GM12878 (cell line): ENCODE measurements around the gene SMIM38. TPM values are rescaled to one million over a fixed set of nuclear protein-coding genes. Genes with fewer than 3 reads are reported as not detected.

Source experiments
- ATAC-seq: fragments of 200-7000 bp; cut with Tn5 transposase; 3 replicates; pipeline ENCODE4 v1.9.1; 2020; ENCODE audit warnings: mild to moderate bottlenecking, moderate library complexity
- BruUV-seq: library from RNA; stranded (reverse); fragments of 400-500 nt; replicated peaks from 2 replicates; lab custom pipeline; 2021; lab: Mats Ljungman, UMichigan
- CTCF ChIA-PET: fragments of 300-600 bp; sonication (Branson Sonifier 250); formaldehyde crosslinking; extraction: SDS; loops from one replicate; lab custom pipeline; 2021; ENCODE audit warnings: inconsistent platforms; lab: Yijun Ruan, JAX
- POLR2A ChIA-PET: fragments of 350-600 bp; formaldehyde crosslinking; extraction: SDS; loops from one replicate; lab custom pipeline; 2021; ENCODE audit warnings: inconsistent platforms; lab: Charles Lee
- RAD21 ChIA-PET: fragments of 300-600 bp; sonication (Branson Sonifier 250); formaldehyde crosslinking; loops from one replicate; lab custom pipeline; 2023; ENCODE audit warnings: antibody characterized with exemption; ENCODE audit not compliant: unreplicated experiment; lab: Charles Lee
- SMC1A ChIA-PET: fragments of 300-600 bp; sonication (Branson Sonifier 250); formaldehyde crosslinking; loops from one replicate; lab custom pipeline; 2023; ENCODE audit not compliant: unreplicated experiment, uncharacterized antibody; lab: Charles Lee
- DNase-seq: peaks from one replicate; pipeline ENCODE4 v3.0.0-alpha.2; 2011; ENCODE audit warnings: low read depth, low spot score
- FAIRE-seq: peaks from 3 replicates; lab custom pipeline; 2011; peaks lifted over from hg19 to GRCh38; lab: Jason Lieb, UNC
- H2AFZ ChIP-seq: 2 replicates; pipeline ENCODE4 v1.6.0; 2011; ENCODE audit warnings: low read depth, low read length, control low read depth; ENCODE audit not compliant: control insufficient read depth
- H3K27ac ChIP-seq: 2 replicates; pipeline ENCODE4 v1.5.1; 2011; ENCODE audit warnings: control low read depth; ENCODE audit not compliant: control insufficient read depth, insufficient read depth
- H3K27me3 ChIP-seq, 2 experiments: replicated peaks in 1 of 2; 2 replicates each; pipeline versions ENCODE4 v1.6.0 to v1.6.1; 2011; ENCODE audit warnings: low read length in 1 of 2; ENCODE audit not compliant: control insufficient read depth in 2 of 2, insufficient read depth in 2 of 2
- H3K36me3 ChIP-seq, 2 experiments: 2 replicates each; pipeline ENCODE4 v1.5.1; 2011; ENCODE audit warnings: low read length in 1 of 2; ENCODE audit not compliant: control insufficient read depth in 2 of 2, insufficient read depth in 2 of 2
- H3K4me1 ChIP-seq: 2 replicates; pipeline ENCODE4 v1.6.1; 2011; ENCODE audit warnings: mild to moderate bottlenecking, low read length, moderate library complexity, mixed read lengths; ENCODE audit not compliant: control insufficient read depth, insufficient read depth
- H3K4me2 ChIP-seq: 2 replicates; pipeline ENCODE4 v1.6.0; 2011; ENCODE audit warnings: control low read depth; ENCODE audit not compliant: control insufficient read depth, insufficient read depth
- H3K4me3 ChIP-seq: fragments of 200-600 bp; sonication (generic); 2 replicates; pipeline ENCODE4 v1.5.1; 2016
- H3K79me2 ChIP-seq: 2 replicates; pipeline ENCODE4 v1.6.0; 2011; ENCODE audit warnings: low read length; ENCODE audit not compliant: control insufficient read depth, insufficient read depth
- H3K9ac ChIP-seq: 2 replicates; pipeline ENCODE4 v1.8.0; 2011; ENCODE audit warnings: low read length, control low read depth, mixed read lengths; ENCODE audit not compliant: control insufficient read depth, insufficient read depth
- H3K9me3 ChIP-seq: replicated peaks from 3 replicates; pipeline ENCODE4 v1.5.1; 2011; ENCODE audit warnings: mild to moderate bottlenecking, low read length; ENCODE audit not compliant: control insufficient read depth, insufficient read depth
- H4K20me1 ChIP-seq: 2 replicates; pipeline ENCODE4 v1.6.0; 2011; ENCODE audit not compliant: control insufficient read depth, insufficient read depth
- ATF7 ChIP-seq: fragments of 450-650 bp; IDR thresholded peaks from 2 replicates; pipeline ENCODE4 v1.6.1; 2016; ENCODE audit warnings: low read depth, mild to moderate bottlenecking
- CHD2 ChIP-seq: IDR thresholded peaks from 2 replicates; pipeline ENCODE4 v1.6.1; 2011; ENCODE audit warnings: low read depth, low read length, improper control_type of control experiment, borderline replicate concordance
- CREM ChIP-seq: IDR thresholded peaks from 2 replicates; pipeline ENCODE4 v1.6.1; 2014; ENCODE audit warnings: antibody characterized with exemption, low read depth
- KDM1A ChIP-seq: fragments of 200-600 bp; sonication (generic); IDR thresholded peaks from 2 replicates; pipeline ENCODE4 v1.6.1; 2016; ENCODE audit warnings: borderline replicate concordance
- MYC ChIP-seq: IDR thresholded peaks from 2 replicates; pipeline ENCODE4 v1.6.1; 2011; ENCODE audit warnings: mild to moderate bottlenecking, low read length, moderate library complexity, inconsistent platforms; ENCODE audit not compliant: insufficient read depth, insufficient replicate concordance, insufficient read length, severe bottlenecking
- NFIC ChIP-seq: IDR thresholded peaks from 2 replicates; pipeline ENCODE4 v1.6.1; 2012; ENCODE audit warnings: low read depth, mild to moderate bottlenecking, inconsistent platforms, low read length, moderate library complexity
- SMC3 ChIP-seq: IDR thresholded peaks from 2 replicates; pipeline ENCODE4 v1.6.1; 2011; ENCODE audit warnings: low read length, improper control_type of control experiment, borderline replicate concordance
- SP1 ChIP-seq: IDR thresholded peaks from one replicate; pipeline ENCODE4 v1.6.1; 2011; ENCODE audit warnings: low read depth, low read length
- SRF ChIP-seq, 2 experiments: IDR thresholded peaks; 2 replicates each; pipeline ENCODE4 v1.6.1; 2011; ENCODE audit warnings: low read depth in 2 of 2, low read length in 2 of 2, mild to moderate bottlenecking in 1 of 2, moderate library complexity in 1 of 2
- SUZ12 ChIP-seq: fragments of 200-600 bp; sonication (generic); IDR thresholded peaks from one replicate; pipeline ENCODE4 v1.6.1; 2018; ENCODE audit warnings: antibody characterized with exemption, mild to moderate bottlenecking; ENCODE audit not compliant: unreplicated experiment
- ZBED1 ChIP-seq: IDR thresholded peaks from 2 replicates; pipeline ENCODE4 v1.6.1; 2016; ENCODE audit warnings: borderline replicate concordance
- ZNF217 ChIP-seq: fragments of 450-650 bp; IDR thresholded peaks from 2 replicates; pipeline ENCODE4 v1.6.1; 2017; ENCODE audit warnings: antibody characterized with exemption, mild to moderate bottlenecking
- WGBS: methylation state at CpG from one replicate; pipeline ENCODE4 v1.1.6; 2016; ENCODE audit warnings: low lambda C conversion rate; ENCODE audit not compliant: insufficient replicate concordance, insufficient coverage; ENCODE audit errors: missing lambda C conversion rate; 5-methylcytosine and 5-hydroxymethylcytosine counted together
- in situ Hi-C: fragments of 300-500 bp; cut with MboI; formaldehyde crosslinking; loops from 9 replicates; pipeline ENCODE4 v1.14.3; 2018; ENCODE audit warnings: mixed read lengths
- intact Hi-C: fragments of 100-400 bp; cut with micrococcal nuclease; formaldehyde crosslinking; loops from one replicate; pipeline ENCODE4 v1.14.2; 2022; ENCODE audit not compliant: unreplicated experiment
- polyA plus RNA-seq, 11 experiments: library from polyadenylated mRNA; depleted of rRNA in 4 of 11; unstranded in 6 of 11; stranded (reverse) in 5 of 11; fragments of >200 nt; fragmentation: Nextera tagmentation in 4 of 11; fragmentation: Illumina TruSeq in 1 of 11; extraction: Ambion mirVana in 4 of 11; extraction: Trizol in 1 of 11; gene quantifications; 1 replicate in 1 of 11; 2 replicates in 10 of 11; pipeline versions ENCODE4 v1.2.1 to v1.2.3, GENCODE V29; 2011 to 2016; ENCODE audit warnings: inconsistent platforms in 2 of 11, missing spikeins in 2 of 11, low read depth in 1 of 11
- total RNA-seq, 4 experiments: library from RNA; depleted of rRNA in 3 of 4; stranded (reverse); fragments of >200 nt in 3 of 4; fragmentation: Illumina TruSeq in 1 of 4; extraction: Trizol in 1 of 4; gene quantifications; 2 replicates each; pipeline versions ENCODE4 v1.2.1 to v1.2.3, GENCODE V29; 2013 to 2021
- TF ChIP-seq, protein P1 (sequence below): IDR thresholded peaks from 2 replicates; pipeline ENCODE4 v1.6.1; 2012; ENCODE audit warnings: low read depth, low read length, improper control_type of control experiment
- TF ChIP-seq, protein P2 (sequence below): fragments of 450-650 bp; IDR thresholded peaks from 2 replicates; pipeline ENCODE4 v1.6.1; 2017; ENCODE audit warnings: antibody characterized with exemption, mild to moderate bottlenecking, moderate library complexity

The SMIM38 gene
- total and polyA plus RNA-seq, 10 of the 15 experiments (the other 5 are each of a cell fraction or from before 2014, with no cell fraction given): 0.15 to 5.0 (median 2.1) TPM; not detected in 1

DNA sequence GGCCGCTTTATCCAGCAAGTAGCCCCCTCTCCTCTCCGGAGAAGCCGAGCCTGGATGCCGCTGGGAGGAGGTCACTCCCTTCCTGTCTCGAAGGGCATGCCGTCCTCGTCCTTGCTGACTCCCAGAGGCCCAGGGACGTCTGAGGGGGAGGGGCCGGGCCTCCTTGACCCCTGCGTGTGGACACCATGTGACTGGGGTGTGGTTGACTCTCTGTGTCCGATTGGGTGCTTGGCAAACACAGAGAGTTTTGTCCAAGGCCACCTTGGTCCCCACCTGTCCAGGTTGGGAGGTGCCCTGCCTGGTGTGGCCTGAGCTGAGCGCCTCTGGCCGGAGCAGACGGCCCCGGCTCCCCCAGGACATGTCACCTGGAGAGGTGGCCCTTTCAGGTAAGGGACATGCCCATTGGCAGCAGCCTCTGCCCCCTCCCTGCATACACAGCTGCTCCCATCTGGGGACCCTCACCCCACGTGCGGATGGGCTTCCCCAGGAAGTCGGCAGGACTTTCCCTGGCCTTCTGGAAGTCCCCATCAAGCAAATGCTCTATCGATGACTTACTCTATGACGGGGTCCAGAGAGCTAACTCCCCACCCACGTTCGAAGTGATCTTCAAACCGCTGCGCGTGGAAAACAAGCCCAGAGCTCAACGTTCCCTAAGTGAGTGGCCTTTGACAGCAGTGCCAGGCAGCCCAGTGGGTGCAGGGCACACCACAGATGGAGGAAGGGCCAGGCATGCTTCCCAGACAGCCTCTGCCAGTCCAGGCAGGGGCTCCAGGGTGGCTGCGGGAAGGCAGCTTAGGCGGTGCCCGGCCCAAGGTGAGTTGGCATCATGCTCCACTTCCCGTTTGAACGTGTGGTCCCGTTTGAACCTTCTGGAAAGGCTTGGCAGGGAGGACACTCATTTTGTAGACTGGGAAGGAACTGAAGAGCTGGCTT is at the start of gene SMIM38 (continued):
- TF ChIP-seq CHD2 (peak; percentile 59; the same call in 1 of the 2 replicates), SMC3 (no peak), SP1 (no peak)

DNA sequence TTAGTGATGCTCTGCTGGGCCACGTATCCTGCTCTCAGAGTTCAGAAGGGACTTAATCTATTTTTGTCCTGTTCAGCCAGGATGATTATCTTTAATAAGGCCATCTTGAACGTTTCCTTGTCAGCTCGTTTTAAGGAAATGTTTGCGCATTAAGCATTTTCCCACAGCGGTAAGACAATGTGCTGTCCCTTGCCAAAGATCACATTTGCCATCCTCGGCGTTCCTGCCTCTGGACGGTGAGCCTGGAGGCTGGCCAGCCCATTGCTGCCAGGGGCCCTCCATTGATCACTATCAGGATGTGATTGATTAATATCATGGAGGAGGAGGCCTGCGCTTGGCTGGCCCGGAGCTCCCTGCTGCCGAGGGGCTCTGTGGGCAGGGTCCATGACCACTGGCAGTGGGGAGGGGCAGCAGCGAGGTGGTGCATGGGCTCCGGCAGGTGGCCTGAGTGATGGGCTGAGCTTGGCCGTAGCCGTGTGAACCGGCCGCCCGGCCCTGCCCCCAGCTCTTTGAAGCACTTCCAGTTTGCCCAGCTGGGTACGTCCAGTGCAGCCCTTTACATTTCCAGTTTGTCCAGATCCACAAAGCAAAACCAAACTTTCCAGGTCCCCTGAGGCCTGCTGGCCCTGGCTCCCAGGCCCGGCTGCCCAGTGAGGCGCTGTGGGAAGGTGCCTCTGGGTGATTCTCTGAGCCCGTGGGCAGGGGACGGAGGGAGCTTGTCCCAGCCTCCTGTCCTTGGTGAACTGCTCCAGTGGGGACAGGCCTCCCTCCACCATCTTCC is 49.5 kb upstream of the SMIM38 start:
- SMC1A ChIA-PET: interaction anchor here (1.4 to 1.5 kb wide), 2 partner anchors 13 to 105 kb away, joined by 3 read pairs; no protein-coding TSS in a partner anchor
- no peaks in the 10 kb centered on the region; the same call in 1 of the 2 replicates for H3K4me1 ChIP-seq
- no peaks in the 10 kb centered on the region for H3K27me3 ChIP-seq
- RAD21 ChIA-PET: interaction anchor here (0.8 to 2.3 kb wide), 2 partner anchors 61 to 187 kb away, joined by 3 to 5 read pairs; no protein-coding TSS in a partner anchor
- BruUV-seq: no TSS peak
- no peak overlapping the region for H3K27ac ChIP-seq
- no peaks in the 10 kb centered on the region; the same call in 1 of the 3 replicates for H3K9me3 ChIP-seq
- ATAC-seq (no peak), FAIRE-seq (no peak), DNase-seq (no peak)
- H3K4me2 ChIP-seq: no peak overlapping the region
- no peak overlapping the region for H2AFZ ChIP-seq
- no peaks in the 10 kb centered on the region for H3K79me2 ChIP-seq
- no peak overlapping the region for H3K9ac ChIP-seq
- CTCF ChIA-PET: interaction anchor here (1.0 to 1.4 kb wide), 3 partner anchors 105 to 538 kb away, joined by 3 to 4 read pairs (median 3); no protein-coding TSS in a partner anchor
- intact Hi-C loops: loop anchor here (5.0 to 10.0 kb wide), 3 partner anchors 61 to 149 kb away; no protein-coding TSS in a partner anchor
- in situ Hi-C loops: loop anchor here (10.0 kb wide), 1 partner anchor 559 kb away; no protein-coding TSS in a partner anchor
- H3K36me3 ChIP-seq: no peaks in the 10 kb centered on the region
- H4K20me1 ChIP-seq: no peaks in the 10 kb centered on the region
- 59% methylated on average over 22 of the region's 23 CpGs for WGBS
- POLR2A ChIA-PET: no interaction called here
- H3K4me3 ChIP-seq: no peak overlapping the region
- TF ChIP-seq SUZ12 (no peak), NFIC (no peak), CREM (no peak), MYC (no peak), ATF7 (no peak), ZNF217 (no peak), ZBED1 (no peak), KDM1A (no peak), SRF (IDR thresholded peaks at IDR 0.05; ENCODE audit: low read depth in 2 of 2, low read length in 2 of 2) (no peak)
- TF ChIP-seq, protein P1, sequence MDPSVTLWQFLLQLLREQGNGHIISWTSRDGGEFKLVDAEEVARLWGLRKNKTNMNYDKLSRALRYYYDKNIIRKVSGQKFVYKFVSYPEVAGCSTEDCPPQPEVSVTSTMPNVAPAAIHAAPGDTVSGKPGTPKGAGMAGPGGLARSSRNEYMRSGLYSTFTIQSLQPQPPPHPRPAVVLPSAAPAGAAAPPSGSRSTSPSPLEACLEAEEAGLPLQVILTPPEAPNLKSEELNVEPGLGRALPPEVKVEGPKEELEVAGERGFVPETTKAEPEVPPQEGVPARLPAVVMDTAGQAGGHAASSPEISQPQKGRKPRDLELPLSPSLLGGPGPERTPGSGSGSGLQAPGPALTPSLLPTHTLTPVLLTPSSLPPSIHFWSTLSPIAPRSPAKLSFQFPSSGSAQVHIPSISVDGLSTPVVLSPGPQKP: no peak
- TF ChIP-seq, protein P2, sequence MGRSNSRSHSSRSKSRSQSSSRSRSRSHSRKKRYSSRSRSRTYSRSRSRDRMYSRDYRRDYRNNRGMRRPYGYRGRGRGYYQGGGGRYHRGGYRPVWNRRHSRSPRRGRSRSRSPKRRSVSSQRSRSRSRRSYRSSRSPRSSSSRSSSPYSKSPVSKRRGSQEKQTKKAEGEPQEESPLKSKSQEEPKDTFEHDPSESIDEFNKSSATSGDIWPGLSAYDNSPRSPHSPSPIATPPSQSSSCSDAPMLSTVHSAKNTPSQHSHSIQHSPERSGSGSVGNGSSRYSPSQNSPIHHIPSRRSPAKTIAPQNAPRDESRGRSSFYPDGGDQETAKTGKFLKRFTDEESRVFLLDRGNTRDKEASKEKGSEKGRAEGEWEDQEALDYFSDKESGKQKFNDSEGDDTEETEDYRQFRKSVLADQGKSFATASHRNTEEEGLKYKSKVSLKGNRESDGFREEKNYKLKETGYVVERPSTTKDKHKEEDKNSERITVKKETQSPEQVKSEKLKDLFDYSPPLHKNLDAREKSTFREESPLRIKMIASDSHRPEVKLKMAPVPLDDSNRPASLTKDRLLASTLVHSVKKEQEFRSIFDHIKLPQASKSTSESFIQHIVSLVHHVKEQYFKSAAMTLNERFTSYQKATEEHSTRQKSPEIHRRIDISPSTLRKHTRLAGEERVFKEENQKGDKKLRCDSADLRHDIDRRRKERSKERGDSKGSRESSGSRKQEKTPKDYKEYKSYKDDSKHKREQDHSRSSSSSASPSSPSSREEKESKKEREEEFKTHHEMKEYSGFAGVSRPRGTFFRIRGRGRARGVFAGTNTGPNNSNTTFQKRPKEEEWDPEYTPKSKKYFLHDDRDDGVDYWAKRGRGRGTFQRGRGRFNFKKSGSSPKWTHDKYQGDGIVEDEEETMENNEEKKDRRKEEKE: no peak
